WTC11 (cell line): Measurements from ENCODE around the gene SLC38A1. TPM values are rescaled to one million over a fixed set of nuclear protein-coding genes. Genes with fewer than 3 reads are reported as not detected.

Experiments used
- ATAC-seq: fragments of 200-7000 bp; cut with Tn5 transposase; 2 replicates; pipeline ENCODE4 v1.10.0; 2021; ENCODE audit warnings: mild to moderate bottlenecking, moderate library complexity
- CTCF ChIA-PET: fragments of 300-600 bp; sonication (Branson Sonifier 250); formaldehyde crosslinking; loops from one replicate; lab custom pipeline; 2021; ENCODE audit warnings: antibody characterized with exemption; lab: Charles Lee
- POLR2A ChIA-PET: fragments of 350-600 bp; sonication (Branson Sonifier 250); formaldehyde crosslinking; loops from one replicate; lab custom pipeline; 2021; ENCODE audit warnings: antibody characterized with exemption; lab: Charles Lee
- DNase-seq: peaks from one replicate; pipeline ENCODE4 v3.0.0; 2021; ENCODE audit warnings: low spot score
- H3K27ac Mint-ChIP-seq: 2 replicates; pipeline ENCODE4 v1.8.0; 2021; ENCODE audit warnings: mixed read lengths
- H3K27me3 Mint-ChIP-seq: 2 replicates; pipeline ENCODE4 v1.8.0; 2021; ENCODE audit warnings: low read depth, mild to moderate bottlenecking, moderate library complexity, mixed read lengths
- H3K36me3 Mint-ChIP-seq: 2 replicates; pipeline ENCODE4 v1.8.0; 2021; ENCODE audit warnings: mixed read lengths
- H3K4me1 Mint-ChIP-seq: 2 replicates; pipeline ENCODE4 v1.8.0; 2022; ENCODE audit warnings: mixed read lengths
- H3K4me3 Mint-ChIP-seq: 2 replicates; pipeline ENCODE4 v1.8.0; 2021; ENCODE audit warnings: mild to moderate bottlenecking, moderate library complexity, mixed read lengths
- H3K9me3 Mint-ChIP-seq: 2 replicates; pipeline ENCODE4 v1.8.0; 2021; ENCODE audit warnings: mixed read lengths
- AFF4 ChIP-seq: sonication (generic); formaldehyde crosslinking; IDR thresholded peaks from 2 replicates; pipeline ENCODE4 v1.8.1; 2023; ENCODE audit warnings: mild to moderate bottlenecking, missing genetic modification reagents, borderline replicate concordance
- ATF2 ChIP-seq: sonication (generic); formaldehyde crosslinking; IDR thresholded peaks from 2 replicates; pipeline ENCODE4 v1.8.1; 2022; ENCODE audit warnings: low read depth, missing genetic modification reagents, borderline replicate concordance
- CREB1 ChIP-seq: sonication (generic); formaldehyde crosslinking; IDR thresholded peaks from 2 replicates; pipeline ENCODE4 v1.8.0; 2023; ENCODE audit warnings: mild to moderate bottlenecking, missing genetic modification reagents
- E2F4 ChIP-seq: sonication (generic); formaldehyde crosslinking; IDR thresholded peaks from 2 replicates; pipeline ENCODE4 v1.8.1; 2022; ENCODE audit warnings: low read depth, mild to moderate bottlenecking, moderate library complexity, missing genetic modification reagents, borderline replicate concordance
- ELF4 ChIP-seq: sonication (generic); formaldehyde crosslinking; IDR thresholded peaks from 2 replicates; pipeline ENCODE4 v1.8.1; 2022; ENCODE audit warnings: low read depth, mild to moderate bottlenecking, moderate library complexity, missing genetic modification reagents
- FOXK1 ChIP-seq: sonication (generic); formaldehyde crosslinking; IDR thresholded peaks from 2 replicates; pipeline ENCODE4 v1.8.0; 2022; ENCODE audit warnings: mild to moderate bottlenecking, moderate library complexity, missing genetic modification reagents
- GRHL2 ChIP-seq: fragments of 250-450 bp; sonication (Bioruptor Pico); IDR thresholded peaks from 2 replicates; pipeline ENCODE4 v1.8.0; 2022; ENCODE audit warnings: mild to moderate bottlenecking, moderate library complexity; ENCODE audit not compliant: insufficient replicate concordance, severe bottlenecking
- NFE2L1 ChIP-seq: sonication (generic); formaldehyde crosslinking; IDR thresholded peaks from 2 replicates; pipeline ENCODE4 v1.8.1; 2023; ENCODE audit warnings: missing genetic modification reagents
- NFYB ChIP-seq: sonication (generic); formaldehyde crosslinking; conservative IDR thresholded peaks from 2 replicates; pipeline ENCODE4 v1.8.0; 2022; ENCODE audit warnings: low read depth, missing genetic modification reagents
- OVOL2 ChIP-seq: fragments of 250-450 bp; sonication (Bioruptor Pico); IDR thresholded peaks from 2 replicates; pipeline ENCODE4 v1.9.0; 2021; ENCODE audit warnings: mild to moderate bottlenecking, borderline replicate concordance
- PRDM15 ChIP-seq: sonication (generic); formaldehyde crosslinking; IDR thresholded peaks from 2 replicates; pipeline ENCODE4 v1.8.0; 2022; ENCODE audit warnings: missing genetic modification reagents
- SMAD3 ChIP-seq: sonication (generic); formaldehyde crosslinking; IDR thresholded peaks from 2 replicates; pipeline ENCODE4 v1.8.0; 2022; ENCODE audit warnings: missing genetic modification reagents, mild to moderate bottlenecking, borderline replicate concordance
- TCF7 ChIP-seq: sonication (generic); formaldehyde crosslinking; IDR thresholded peaks from 2 replicates; pipeline ENCODE4 v1.8.0; 2022; ENCODE audit warnings: mild to moderate bottlenecking, low read depth, missing genetic modification reagents, moderate library complexity
- TP53 ChIP-seq: sonication (generic); formaldehyde crosslinking; IDR thresholded peaks from 2 replicates; pipeline ENCODE4 v1.8.1; 2023; ENCODE audit warnings: mild to moderate bottlenecking, missing genetic modification reagents
- ZBTB21 ChIP-seq: sonication (generic); formaldehyde crosslinking; IDR thresholded peaks from 2 replicates; pipeline ENCODE4 v1.8.1; 2023; ENCODE audit warnings: mild to moderate bottlenecking, missing genetic modification reagents, borderline replicate concordance
- ZNF263 ChIP-seq: sonication (generic); formaldehyde crosslinking; IDR thresholded peaks from 2 replicates; pipeline ENCODE4 v1.8.1; 2022; ENCODE audit warnings: low read depth, mild to moderate bottlenecking, moderate library complexity, missing genetic modification reagents
- ZNF281 ChIP-seq: sonication (generic); formaldehyde crosslinking; IDR thresholded peaks from 2 replicates; pipeline ENCODE4 v1.8.0; 2023; ENCODE audit warnings: mild to moderate bottlenecking, missing genetic modification reagents
- ZNF423 ChIP-seq: fragments of 250-450 bp; sonication (Bioruptor Pico); IDR thresholded peaks from 2 replicates; pipeline ENCODE4 v2.1.2; 2022; ENCODE audit warnings: mild to moderate bottlenecking, moderate library complexity
- total RNA-seq: library from RNA; stranded (reverse); gene quantifications from 3 replicates; pipeline ENCODE4 v1.2.3, GENCODE V29; 2021

SLC38A1 gene
- total RNA-seq, 1 experiment from 2014 or later = 179 TPM

- DNase-seq (no peak), ATAC-seq (no peak)
- Mint-ChIP-seq H3K4me3 (no peak overlapping the region), H3K36me3 (peaks cover 20% of the 10 kb centered on the region), H3K4me1 (peaks cover 10% of the 10 kb centered on the region)
- TF ChIP-seq AFF4 (CRISPR knock-in tag) (no peak), TCF7 (no peak), SMAD3 (CRISPR knock-in tag) (no peak), ZNF263 (CRISPR knock-in tag) (no peak), E2F4 (CRISPR knock-in tag) (no peak), NFYB (no peak), TP53 (CRISPR knock-in tag) (no peak)
- TF ChIP-seq, all 79 proteins: peak for 0
- no peaks in the 10 kb centered on the region for H3K27me3 Mint-ChIP-seq
- peak overlapping the region; percentile 22 for H3K27ac Mint-ChIP-seq
- CTCF ChIA-PET = no interaction called here
- peaks cover 28% of the 10 kb centered on the region for H3K9me3 Mint-ChIP-seq
- POLR2A ChIA-PET = no interaction called here
Measured at GRCh38 chr12:46318037-46318436, 49.2 kb upstream of the SLC38A1 start.

GRCh38 chr12:46304070-46304469 is 35.2 kb upstream of the SLC38A1 start:
- CTCF ChIA-PET = interaction anchor here (1.1 kb wide), 1 partner anchor 145 kb away, joined by 3 read pairs; no protein-coding TSS in a partner anchor
- POLR2A ChIA-PET = interaction anchor here (0.7 kb wide), 1 partner anchor 1117 kb away, joined by 3 read pairs; no protein-coding TSS in a partner anchor
- TF ChIP-seq FOXK1 (CRISPR knock-in tag) (no peak), ATF2 (CRISPR knock-in tag) (no peak), OVOL2 (CRISPR knock-in tag) (no peak), NFE2L1 (CRISPR knock-in tag) (no peak), E2F4 (CRISPR knock-in tag) (no peak), ZBTB21 (CRISPR knock-in tag) (no peak), ELF4 (CRISPR knock-in tag) (no peak), ZNF423 (CRISPR knock-in tag) (no peak), ZNF281 (CRISPR knock-in tag) (no peak), GRHL2 (no peak), TP53 (CRISPR knock-in tag) (no peak), CREB1 (CRISPR knock-in tag) (no peak), PRDM15 (no peak)

More at GRCh38 chr12:46304070-46304469, 35.2 kb upstream of the SLC38A1 start:
- Mint-ChIP-seq H3K9me3 (peaks cover 41% of the 10 kb centered on the region), H3K4me3 (no peak overlapping the region), H3K27ac (no peak overlapping the region), H3K4me1 (peaks cover 27% of the 10 kb centered on the region), H3K36me3 (peaks cover 32% of the 10 kb centered on the region), H3K27me3 (0 out of 2 replicates have a peak, but pooled peaks cover 2% of the 10 kb centered on the region)
- peak; percentile 57; the same call in 1 of the 2 replicates for ATAC-seq
- no peak for DNase-seq
